Liver (tissue), 9 donors: ENCODE measurements around the gene YWHAE. TPM values are rescaled to one million over a fixed set of nuclear protein-coding genes. Genes with fewer than 3 reads are reported as not detected.

Experiments
- DNase-seq: peaks from one replicate; pipeline ENCODE4 v3.0.0-alpha.2; 2017; ENCODE audit warnings: low spot score
- H3K27ac ChIP-seq, 2 donors: one replicate each; pipeline ENCODE4 v1.7.0; 2013; ENCODE audit warnings: inconsistent platforms in 2 of 2, low read length in 2 of 2, control low read depth in 1 of 2, low read depth in 1 of 2, mild to moderate bottlenecking in 1 of 2
- H3K27me3 ChIP-seq, 4 donors: one replicate each; pipeline versions ENCODE4 v1.6.1 to v1.7.0; 2013; ENCODE audit warnings: low read length in 3 of 4, inconsistent platforms in 1 of 4, mild to moderate bottlenecking in 1 of 4, moderate library complexity in 1 of 4; ENCODE audit not compliant: control insufficient read depth in 4 of 4, insufficient read depth in 4 of 4
- H3K36me3 ChIP-seq, 4 donors: one replicate each; pipeline versions ENCODE4 v1.6.1 to v1.7.0; 2013; ENCODE audit warnings: low read length in 3 of 4, mild to moderate bottlenecking in 3 of 4, low read depth in 1 of 4, moderate library complexity in 1 of 4; ENCODE audit not compliant: control insufficient read depth in 4 of 4, insufficient read depth in 3 of 4
- H3K4me1 ChIP-seq, 4 donors: one replicate each; pipeline versions ENCODE4 v1.6.1 to v1.7.0; 2013; ENCODE audit warnings: low read length in 3 of 4, mild to moderate bottlenecking in 3 of 4, moderate library complexity in 1 of 4; ENCODE audit not compliant: control insufficient read depth in 4 of 4, insufficient read depth in 4 of 4
- H3K4me3 ChIP-seq, 3 donors: one replicate each; pipeline versions ENCODE4 v1.6.1 to v1.7.0; 2013; ENCODE audit warnings: low read length in 3 of 3, control low read depth in 1 of 3, low read depth in 1 of 3, mild to moderate bottlenecking in 1 of 3
- H3K9ac ChIP-seq, 2 donors: one replicate each; pipeline ENCODE4 v1.7.0; 2013; ENCODE audit warnings: low read length in 2 of 2, mild to moderate bottlenecking in 2 of 2, moderate library complexity in 2 of 2, control low read depth in 1 of 2, low read depth in 1 of 2
- H3K9me3 ChIP-seq, 4 donors: one replicate each; pipeline versions ENCODE4 v1.6.1 to v1.7.0; 2013; ENCODE audit warnings: low read length in 3 of 4; ENCODE audit not compliant: control insufficient read depth in 4 of 4
- CTCF ChIP-seq: fragments of 150-350 bp; IDR thresholded peaks from 2 replicates; pipeline ENCODE4 v1.5.1; 2017; ENCODE audit warnings: improper control_type of control experiment, low read depth, low read length; ENCODE audit not compliant: missing input control
- EGR1 ChIP-seq, 2 donors: IDR thresholded peaks; 2 replicates each; pipeline ENCODE4 v1.6.1; 2016 to 2018; ENCODE audit warnings: antibody characterized with exemption in 2 of 2, low read depth in 2 of 2
- FOXA1 ChIP-seq: IDR thresholded peaks from 2 replicates; pipeline ENCODE4 v1.6.1; 2016; ENCODE audit warnings: antibody characterized with exemption
- FOXA2 ChIP-seq: IDR thresholded peaks from 2 replicates; pipeline ENCODE4 v1.6.1; 2016; ENCODE audit warnings: antibody characterized with exemption
- GABPA ChIP-seq, 2 donors: IDR thresholded peaks in 1 of 2; conservative IDR thresholded peaks in 1 of 2; 2 replicates each; pipeline ENCODE4 v1.6.1; 2016; ENCODE audit warnings: antibody characterized with exemption in 2 of 2, mild to moderate bottlenecking in 1 of 2, moderate library complexity in 1 of 2
- HNF4A ChIP-seq, 2 donors: conservative IDR thresholded peaks; 2 replicates each; pipeline ENCODE4 v1.6.1; 2016; ENCODE audit warnings: antibody characterized with exemption in 2 of 2, mild to moderate bottlenecking in 2 of 2
- HNF4G ChIP-seq: IDR thresholded peaks from 2 replicates; pipeline ENCODE4 v1.6.1; 2016; ENCODE audit warnings: antibody characterized with exemption
- JUND ChIP-seq, 2 donors: IDR thresholded peaks; 2 replicates each; pipeline ENCODE4 v1.6.1; 2016; ENCODE audit warnings: antibody characterized with exemption in 2 of 2
- NR2F2 ChIP-seq: IDR thresholded peaks from 2 replicates; pipeline ENCODE4 v1.6.1; 2016; ENCODE audit warnings: antibody characterized with exemption
- RAD21 ChIP-seq, 2 donors: IDR thresholded peaks; 2 replicates each; pipeline ENCODE4 v1.6.1; 2016; ENCODE audit warnings: antibody characterized with exemption in 2 of 2, mild to moderate bottlenecking in 2 of 2
- REST ChIP-seq: IDR thresholded peaks from 2 replicates; pipeline ENCODE4 v1.6.1; 2016; ENCODE audit warnings: antibody characterized with exemption, mild to moderate bottlenecking
- RXRA ChIP-seq, 2 donors: IDR thresholded peaks; 2 replicates each; pipeline ENCODE4 v1.6.1; 2017 to 2018; ENCODE audit warnings: antibody characterized with exemption in 2 of 2, mild to moderate bottlenecking in 1 of 2
- SP1 ChIP-seq: IDR thresholded peaks from 2 replicates; pipeline ENCODE4 v1.6.1; 2018; ENCODE audit warnings: antibody characterized with exemption, mild to moderate bottlenecking
- TAF1 ChIP-seq: conservative IDR thresholded peaks from 2 replicates; pipeline ENCODE4 v1.6.1; 2016; ENCODE audit warnings: antibody characterized with exemption, mild to moderate bottlenecking
- YY1 ChIP-seq: IDR thresholded peaks from 2 replicates; pipeline ENCODE4 v1.6.1; 2016; ENCODE audit warnings: antibody characterized with exemption, mild to moderate bottlenecking
- ZBTB33 ChIP-seq: IDR thresholded peaks from 2 replicates; pipeline ENCODE4 v1.6.1; 2016; ENCODE audit warnings: antibody characterized with exemption
- WGBS: extraction: QIAGEN DNeasy Blood & Tissue Kit; methylation state at CpG from one replicate; pipeline ENCODE4 v1.1.7; 2013; 5-methylcytosine and 5-hydroxymethylcytosine counted together
- polyA plus RNA-seq, 2 donors: library from polyadenylated mRNA; stranded (reverse) in 1 of 2; unstranded in 1 of 2; fragments of 200-250 nt in 1 of 2; fragments of >200 nt in 1 of 2; fragmentation: Nextera tagmentation in 1 of 2; extraction: Ambion mirVana in 1 of 2; gene quantifications; one replicate each; pipeline versions ENCODE4 v1.2.1 to v1.2.3, GENCODE V29; 2013 to 2015
- total RNA-seq, 2 donors: library from RNA; depleted of rRNA; stranded (reverse); fragments of >200 nt; gene quantifications; one replicate each; pipeline ENCODE4 v1.2.3, GENCODE V29; 2014
- TF ChIP-seq, protein P1 (sequence below): IDR thresholded peaks from 2 replicates; pipeline ENCODE4 v1.6.1; 2016; ENCODE audit warnings: antibody characterized with exemption
- TF ChIP-seq, protein P2 (sequence below): IDR thresholded peaks from 2 replicates; pipeline ENCODE4 v1.6.1; 2016; ENCODE audit warnings: antibody characterized with exemption
- donor health status: healthy.
- donor health status: healthy.
- donor health status: healthy.
- donor health status: healthy.
- donor health status: healthy.

Gene YWHAE
- total and polyA plus RNA-seq, 4 donors: 173 to 288 (median 202) TPM

- Histone ChIP-seq H3K4me3 (no peak overlapping the region), H3K4me1 (peaks cover 0 to 2% (median 0%) of the 10 kb centered on the region in 4 donors), H3K27me3 (peaks cover 0 to 3% (median under 1%) of the 10 kb centered on the region in 4 donors), H3K27ac (no peak overlapping the region), H3K36me3 (no peaks in the 10 kb centered on the region), H3K9ac (no peak overlapping the region), H3K9me3 (no peaks in the 10 kb centered on the region)
- TF ChIP-seq, protein P1, sequence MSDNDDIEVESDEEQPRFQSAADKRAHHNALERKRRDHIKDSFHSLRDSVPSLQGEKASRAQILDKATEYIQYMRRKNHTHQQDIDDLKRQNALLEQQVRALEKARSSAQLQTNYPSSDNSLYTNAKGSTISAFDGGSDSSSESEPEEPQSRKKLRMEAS: no peak
- TF ChIP-seq FOXA2 (no peak), REST (no peak), SP1 (no peak), EGR1 (IDR thresholded peaks at IDR 0.05; ENCODE audit: low read depth in 2 of 2) (no peak), CTCF (no peak), HNF4A (conservative IDR thresholded peaks at IDR 0.05) (no peak), HNF4G (no peak), TAF1 (no peak), FOXA1 (no peak), GABPA (IDR thresholded peaks at IDR 0.05 in 1 of 2, conservative IDR thresholded peaks at IDR 0.05 in 1 of 2) (no peak), JUND (IDR thresholded peaks at IDR 0.05) (no peak), NR2F2 (no peak)
- TF ChIP-seq, protein P2, sequence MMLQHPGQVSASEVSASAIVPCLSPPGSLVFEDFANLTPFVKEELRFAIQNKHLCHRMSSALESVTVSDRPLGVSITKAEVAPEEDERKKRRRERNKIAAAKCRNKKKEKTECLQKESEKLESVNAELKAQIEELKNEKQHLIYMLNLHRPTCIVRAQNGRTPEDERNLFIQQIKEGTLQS: no peak
- 77% methylated on average over 14 of the region's 14 CpGs for WGBS
- no peak for DNase-seq
Observed at GRCh38 chr17:1301546-1301945, 98.5 kb downstream of the YWHAE start.

- DNase-seq: no peak
- H3K9ac ChIP-seq: no peak overlapping the region
Observed at GRCh38 chr17:1300371-1300905, 99.6 kb downstream of the YWHAE start.

More at GRCh38 chr17:1300371-1300905, 99.6 kb downstream of the YWHAE start:
- TF ChIP-seq HNF4G: no peak
- no peak for TF ChIP-seq RXRA (IDR thresholded peaks at IDR 0.05)
- TF ChIP-seq, protein P2: no peak
- TF ChIP-seq JUND (IDR thresholded peaks at IDR 0.05): no peak
- TF ChIP-seq EGR1 (IDR thresholded peaks at IDR 0.05; ENCODE audit: low read depth in 2 of 2): no peak
- TF ChIP-seq REST: no peak
- no peak for TF ChIP-seq FOXA1
- TF ChIP-seq YY1: no peak
- no peak for TF ChIP-seq FOXA2
- TF ChIP-seq NR2F2: no peak
- TF ChIP-seq TAF1: no peak
- no peak for TF ChIP-seq GABPA (IDR thresholded peaks at IDR 0.05 in 1 of 2, conservative IDR thresholded peaks at IDR 0.05 in 1 of 2)
- TF ChIP-seq RAD21 (IDR thresholded peaks at IDR 0.05): no peak
- no peak for TF ChIP-seq HNF4A (conservative IDR thresholded peaks at IDR 0.05)
- TF ChIP-seq ZBTB33: no peak
- Histone ChIP-seq H3K4me3 (no peak overlapping the region), H3K27ac (no peak overlapping the region), H3K4me1 (peaks cover 0 to 2% (median 0%) of the 10 kb centered on the region in 4 donors), H3K36me3 (no peaks in the 10 kb centered on the region), H3K9me3 (no peaks in the 10 kb centered on the region), H3K27me3 (peaks cover 0 to 3% (median under 1%) of the 10 kb centered on the region in 4 donors)
- 81% methylated on average over 17 of the region's 17 CpGs for WGBS
